Parathyroid adenoma (tissue), 2 donors: ENCODE measurements around the gene METTL8.

Experiments
- H2AFZ ChIP-seq: fragments of 300-600 bp; sonication (generic); one replicate; pipeline ENCODE4 v1.7.0; 2017; ENCODE audit warnings: antibody characterized with exemption, mild to moderate bottlenecking
- H3K27ac ChIP-seq: fragments of 300-600 bp; sonication (generic); one replicate; pipeline ENCODE4 v1.7.0; 2017
- H3K27me3 ChIP-seq: fragments of 300-600 bp; sonication (generic); one replicate; pipeline ENCODE4 v1.7.0; 2017; ENCODE audit warnings: low read length; ENCODE audit not compliant: control insufficient read depth, insufficient read depth
- H3K36me3 ChIP-seq: fragments of 300-600 bp; sonication (generic); one replicate; pipeline ENCODE4 v1.7.0; 2017; ENCODE audit warnings: low read length; ENCODE audit not compliant: control insufficient read depth, insufficient read depth
- H3K4me1 ChIP-seq: fragments of 300-600 bp; sonication (generic); one replicate; pipeline ENCODE4 v1.7.0; 2017; ENCODE audit warnings: control low read depth
- H3K4me2 ChIP-seq: fragments of 300-600 bp; sonication (generic); one replicate; pipeline ENCODE4 v1.7.0; 2017; ENCODE audit warnings: low read length
- H3K4me3 ChIP-seq: fragments of 300-600 bp; sonication (generic); one replicate; pipeline ENCODE4 v1.7.0; 2017; ENCODE audit warnings: low read depth, low read length
- H3K79me2 ChIP-seq: fragments of 300-600 bp; sonication (generic); one replicate; pipeline ENCODE4 v1.7.0; 2017; ENCODE audit warnings: control low read depth
- H3K9ac ChIP-seq: fragments of 300-600 bp; sonication (generic); one replicate; pipeline ENCODE4 v1.7.0; 2017; ENCODE audit warnings: mild to moderate bottlenecking
- H3K9me3 ChIP-seq: fragments of 300-600 bp; sonication (generic); one replicate; pipeline ENCODE4 v1.7.0; 2017; ENCODE audit warnings: low read length; ENCODE audit not compliant: control insufficient read depth
- TF ChIP-seq, protein P1 (sequence below): fragments of 300-600 bp; sonication (generic); IDR thresholded peaks from one replicate; pipeline ENCODE4 v1.7.0; 2017; ENCODE audit warnings: antibody characterized with exemption, mild to moderate bottlenecking
- donor health status: primary hyperparathyroidism.

METTL8 gene, protein sequence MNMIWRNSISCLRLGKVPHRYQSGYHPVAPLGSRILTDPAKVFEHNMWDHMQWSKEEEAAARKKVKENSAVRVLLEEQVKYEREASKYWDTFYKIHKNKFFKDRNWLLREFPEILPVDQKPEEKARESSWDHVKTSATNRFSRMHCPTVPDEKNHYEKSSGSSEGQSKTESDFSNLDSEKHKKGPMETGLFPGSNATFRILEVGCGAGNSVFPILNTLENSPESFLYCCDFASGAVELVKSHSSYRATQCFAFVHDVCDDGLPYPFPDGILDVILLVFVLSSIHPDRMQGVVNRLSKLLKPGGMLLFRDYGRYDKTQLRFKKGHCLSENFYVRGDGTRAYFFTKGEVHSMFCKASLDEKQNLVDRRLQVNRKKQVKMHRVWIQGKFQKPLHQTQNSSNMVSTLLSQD

DNA sequence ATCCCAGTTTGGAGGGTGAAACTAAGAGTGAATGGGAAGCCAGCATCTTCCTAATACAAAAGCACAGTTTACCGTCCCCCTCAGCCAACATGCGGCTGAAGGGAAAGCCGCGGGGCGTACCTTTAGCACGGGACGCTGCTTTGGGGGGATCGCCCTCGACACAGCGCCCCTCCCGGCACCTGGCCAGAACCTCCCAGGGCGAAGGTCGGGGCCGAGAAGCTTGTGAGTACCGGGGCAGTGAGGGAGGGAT, at the start of gene METTL8:
Gene METTL8, minus strand, starts transcription at position 228 of the 250 bp plus-strand sequence. CDS start 41,805 bp downstream, outside the sequence.
- no peaks in the 10 kb centered on the region for H3K27me3 ChIP-seq
- H3K36me3 ChIP-seq = no peaks in the 10 kb centered on the region
- H3K27ac ChIP-seq = peak within 1 kb of the TSS; percentile 92
- peak within 1 kb of the TSS; percentile 39 for H3K9ac ChIP-seq
- H3K79me2 ChIP-seq = peaks cover 9% of the 10 kb centered on the region
- TF ChIP-seq, protein P1, sequence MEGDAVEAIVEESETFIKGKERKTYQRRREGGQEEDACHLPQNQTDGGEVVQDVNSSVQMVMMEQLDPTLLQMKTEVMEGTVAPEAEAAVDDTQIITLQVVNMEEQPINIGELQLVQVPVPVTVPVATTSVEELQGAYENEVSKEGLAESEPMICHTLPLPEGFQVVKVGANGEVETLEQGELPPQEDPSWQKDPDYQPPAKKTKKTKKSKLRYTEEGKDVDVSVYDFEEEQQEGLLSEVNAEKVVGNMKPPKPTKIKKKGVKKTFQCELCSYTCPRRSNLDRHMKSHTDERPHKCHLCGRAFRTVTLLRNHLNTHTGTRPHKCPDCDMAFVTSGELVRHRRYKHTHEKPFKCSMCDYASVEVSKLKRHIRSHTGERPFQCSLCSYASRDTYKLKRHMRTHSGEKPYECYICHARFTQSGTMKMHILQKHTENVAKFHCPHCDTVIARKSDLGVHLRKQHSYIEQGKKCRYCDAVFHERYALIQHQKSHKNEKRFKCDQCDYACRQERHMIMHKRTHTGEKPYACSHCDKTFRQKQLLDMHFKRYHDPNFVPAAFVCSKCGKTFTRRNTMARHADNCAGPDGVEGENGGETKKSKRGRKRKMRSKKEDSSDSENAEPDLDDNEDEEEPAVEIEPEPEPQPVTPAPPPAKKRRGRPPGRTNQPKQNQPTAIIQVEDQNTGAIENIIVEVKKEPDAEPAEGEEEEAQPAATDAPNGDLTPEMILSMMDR = no peak
- peak within 1 kb of the TSS; percentile 97 for H2AFZ ChIP-seq
- H3K9me3 ChIP-seq = no peaks in the 10 kb centered on the region
- H3K4me2 ChIP-seq = peak within 1 kb of the TSS; percentile 95
- peak within 1 kb of the TSS; percentile 91 for H3K4me3 ChIP-seq
- H3K4me1 ChIP-seq = peaks cover 2% of the 10 kb centered on the region

DNA sequence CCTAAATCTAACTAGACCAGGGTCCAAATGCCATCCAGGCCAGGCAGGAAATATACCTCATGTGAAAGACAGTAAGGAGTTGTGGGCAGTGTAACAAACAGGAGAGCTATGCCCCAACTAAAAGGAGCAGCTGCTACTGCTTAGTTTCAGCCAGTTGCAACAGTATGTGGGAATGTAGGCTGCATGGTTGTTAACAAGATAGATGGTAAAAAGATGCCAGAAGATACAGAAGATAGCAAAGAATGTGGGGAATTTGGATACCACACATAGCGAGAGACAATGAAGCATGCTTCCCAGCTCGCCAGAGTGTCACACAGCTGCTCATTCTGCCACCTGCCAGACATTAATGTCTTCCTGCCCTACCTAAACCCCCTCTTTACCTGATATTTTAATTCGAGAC, 49.1 kb upstream of the METTL8 start:
- Histone ChIP-seq H3K4me3 (no peak overlapping the region), H2AFZ (no peak overlapping the region)

DNA sequence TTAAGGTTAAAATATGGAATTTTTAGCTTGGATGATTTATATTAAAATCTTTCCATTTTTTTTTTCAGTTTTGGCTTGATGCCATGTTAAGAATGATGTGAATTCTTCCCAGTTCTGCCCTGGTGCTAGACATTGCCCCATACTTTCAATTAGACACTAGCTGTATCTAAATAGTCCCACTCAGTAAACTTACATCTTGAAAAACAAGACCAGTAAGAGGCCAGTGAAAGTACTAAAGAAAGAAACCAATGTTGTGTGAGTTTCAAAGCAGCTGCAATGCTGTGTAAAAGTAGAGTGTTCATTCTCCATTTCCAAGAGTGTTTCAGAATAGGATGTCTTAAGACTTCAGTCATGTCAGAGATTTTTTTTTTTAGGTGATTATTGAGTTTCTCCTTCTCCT, 48.5 kb upstream of the METTL8 start:
- no peaks in the 10 kb centered on the region for H3K36me3 ChIP-seq
- TF ChIP-seq, protein P1 = no peak
- no peaks in the 10 kb centered on the region for H3K4me1 ChIP-seq
- H3K79me2 ChIP-seq = no peaks in the 10 kb centered on the region
- H3K4me2 ChIP-seq = no peak overlapping the region
- H3K27ac ChIP-seq = no peak overlapping the region
- H2AFZ ChIP-seq = no peak overlapping the region
- H3K4me3 ChIP-seq = no peak overlapping the region
- H3K27me3 ChIP-seq = no peaks in the 10 kb centered on the region
- no peak overlapping the region for H3K9ac ChIP-seq
- H3K9me3 ChIP-seq = no peaks in the 10 kb centered on the region

More for the DNA sequence above, 49.1 kb upstream of the METTL8 start:
- Histone ChIP-seq H3K4me1 (no peaks in the 10 kb centered on the region), H3K36me3 (no peaks in the 10 kb centered on the region), H3K4me2 (no peak overlapping the region), H3K79me2 (no peaks in the 10 kb centered on the region), H3K27me3 (no peaks in the 10 kb centered on the region), H3K9ac (no peak overlapping the region), H3K27ac (no peak overlapping the region), H3K9me3 (no peaks in the 10 kb centered on the region)
- TF ChIP-seq, protein P1 = no peak

DNA sequence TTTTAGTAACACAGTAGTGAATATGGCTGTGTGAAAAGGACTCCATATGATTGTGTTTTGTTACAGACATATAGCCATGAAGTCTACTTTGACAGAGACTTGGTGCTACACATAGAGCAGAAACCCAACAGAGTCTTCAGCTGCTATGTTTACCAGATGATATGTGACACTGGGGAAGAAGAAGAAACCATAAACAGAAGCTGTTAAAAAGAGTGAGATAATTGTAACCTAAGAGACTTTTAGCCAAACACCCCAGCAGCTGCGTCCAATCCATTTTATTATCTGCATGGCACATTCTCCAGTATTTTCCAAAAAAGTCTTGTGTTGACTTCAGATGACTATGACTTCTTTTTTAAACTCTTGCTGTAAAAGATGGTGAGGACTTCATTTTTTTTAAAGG, 47.1 kb upstream of the METTL8 start:
- Histone ChIP-seq H3K27me3 (no peaks in the 10 kb centered on the region), H3K36me3 (no peaks in the 10 kb centered on the region), H3K9me3 (no peaks in the 10 kb centered on the region), H3K9ac (no peak overlapping the region), H3K4me1 (no peaks in the 10 kb centered on the region), H3K27ac (no peak overlapping the region), H2AFZ (no peak overlapping the region), H3K79me2 (no peaks in the 10 kb centered on the region), H3K4me3 (no peak overlapping the region), H3K4me2 (no peak overlapping the region)
- TF ChIP-seq, protein P1 = no peak
